ENCODE data around the gene SERF2. TPM values are rescaled to one million over a fixed set of nuclear protein-coding genes. Genes with fewer than 3 reads are reported as not detected.

SERF2 gene
- total and polyA plus RNA-seq, 10 of the 15 experiments (the other 5 are each of a cell fraction or from before 2014, with no cell fraction given): 464 to 4,159 (median 1,014) TPM

- TF ChIP-seq, protein P1, sequence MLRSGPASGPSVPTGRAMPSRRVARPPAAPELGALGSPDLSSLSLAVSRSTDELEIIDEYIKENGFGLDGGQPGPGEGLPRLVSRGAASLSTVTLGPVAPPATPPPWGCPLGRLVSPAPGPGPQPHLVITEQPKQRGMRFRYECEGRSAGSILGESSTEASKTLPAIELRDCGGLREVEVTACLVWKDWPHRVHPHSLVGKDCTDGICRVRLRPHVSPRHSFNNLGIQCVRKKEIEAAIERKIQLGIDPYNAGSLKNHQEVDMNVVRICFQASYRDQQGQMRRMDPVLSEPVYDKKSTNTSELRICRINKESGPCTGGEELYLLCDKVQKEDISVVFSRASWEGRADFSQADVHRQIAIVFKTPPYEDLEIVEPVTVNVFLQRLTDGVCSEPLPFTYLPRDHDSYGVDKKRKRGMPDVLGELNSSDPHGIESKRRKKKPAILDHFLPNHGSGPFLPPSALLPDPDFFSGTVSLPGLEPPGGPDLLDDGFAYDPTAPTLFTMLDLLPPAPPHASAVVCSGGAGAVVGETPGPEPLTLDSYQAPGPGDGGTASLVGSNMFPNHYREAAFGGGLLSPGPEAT (IDR thresholded peaks at IDR 0.05; ENCODE audit: low read depth): peak; percentile 58; the same call in 1 of the 2 replicates
- TF ChIP-seq, protein P2, sequence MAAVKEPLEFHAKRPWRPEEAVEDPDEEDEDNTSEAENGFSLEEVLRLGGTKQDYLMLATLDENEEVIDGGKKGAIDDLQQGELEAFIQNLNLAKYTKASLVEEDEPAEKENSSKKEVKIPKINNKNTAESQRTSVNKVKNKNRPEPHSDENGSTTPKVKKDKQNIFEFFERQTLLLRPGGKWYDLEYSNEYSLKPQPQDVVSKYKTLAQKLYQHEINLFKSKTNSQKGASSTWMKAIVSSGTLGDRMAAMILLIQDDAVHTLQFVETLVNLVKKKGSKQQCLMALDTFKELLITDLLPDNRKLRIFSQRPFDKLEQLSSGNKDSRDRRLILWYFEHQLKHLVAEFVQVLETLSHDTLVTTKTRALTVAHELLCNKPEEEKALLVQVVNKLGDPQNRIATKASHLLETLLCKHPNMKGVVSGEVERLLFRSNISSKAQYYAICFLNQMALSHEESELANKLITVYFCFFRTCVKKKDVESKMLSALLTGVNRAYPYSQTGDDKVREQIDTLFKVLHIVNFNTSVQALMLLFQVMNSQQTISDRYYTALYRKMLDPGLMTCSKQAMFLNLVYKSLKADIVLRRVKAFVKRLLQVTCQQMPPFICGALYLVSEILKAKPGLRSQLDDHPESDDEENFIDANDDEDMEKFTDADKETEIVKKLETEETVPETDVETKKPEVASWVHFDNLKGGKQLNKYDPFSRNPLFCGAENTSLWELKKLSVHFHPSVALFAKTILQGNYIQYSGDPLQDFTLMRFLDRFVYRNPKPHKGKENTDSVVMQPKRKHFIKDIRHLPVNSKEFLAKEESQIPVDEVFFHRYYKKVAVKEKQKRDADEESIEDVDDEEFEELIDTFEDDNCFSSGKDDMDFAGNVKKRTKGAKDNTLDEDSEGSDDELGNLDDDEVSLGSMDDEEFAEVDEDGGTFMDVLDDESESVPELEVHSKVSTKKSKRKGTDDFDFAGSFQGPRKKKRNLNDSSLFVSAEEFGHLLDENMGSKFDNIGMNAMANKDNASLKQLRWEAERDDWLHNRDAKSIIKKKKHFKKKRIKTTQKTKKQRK (IDR thresholded peaks at IDR 0.05; ENCODE audit: low read depth, low read length): no peak
- TF ChIP-seq MTA2 (IDR thresholded peaks at IDR 0.05; ENCODE audit: low read depth): peak; percentile 87
- TF ChIP-seq DPF2 (IDR thresholded peaks at IDR 0.05): peak; percentile 78; the same call in 1 of the 2 replicates
- TF ChIP-seq ZNF217 (IDR thresholded peaks at IDR 0.05): peak; percentile 24; the same call in 1 of the 2 replicates
- no peak for TF ChIP-seq ZNF592 (IDR thresholded peaks at IDR 0.05)
- peak; percentile 49; the same call in 1 of the 2 replicates for TF ChIP-seq ZNF687 (IDR thresholded peaks at IDR 0.05)
- no peak for TF ChIP-seq CBX3 (IDR thresholded peaks at IDR 0.05; ENCODE audit: borderline replicate concordance, low read depth)
- TF ChIP-seq NFIC (IDR thresholded peaks at IDR 0.05; ENCODE audit: low read depth, low read length): no peak; the same call in 1 of the 2 replicates
- no peak for TF ChIP-seq PRDM15 (CRISPR knock-in tag; IDR thresholded peaks at IDR 0.05)
- TF ChIP-seq JUNB (IDR thresholded peaks at IDR 0.05): no peak
Measured at GRCh38 chr15:43776101-43776717, 15.9 kb upstream of the SERF2 start (continued).
